ENCODE measurements around the gene GORASP1.
A peak's percentile ranks its signal among the peaks of the same experiment; 100 is the strongest.

The GORASP1 gene

DNA sequence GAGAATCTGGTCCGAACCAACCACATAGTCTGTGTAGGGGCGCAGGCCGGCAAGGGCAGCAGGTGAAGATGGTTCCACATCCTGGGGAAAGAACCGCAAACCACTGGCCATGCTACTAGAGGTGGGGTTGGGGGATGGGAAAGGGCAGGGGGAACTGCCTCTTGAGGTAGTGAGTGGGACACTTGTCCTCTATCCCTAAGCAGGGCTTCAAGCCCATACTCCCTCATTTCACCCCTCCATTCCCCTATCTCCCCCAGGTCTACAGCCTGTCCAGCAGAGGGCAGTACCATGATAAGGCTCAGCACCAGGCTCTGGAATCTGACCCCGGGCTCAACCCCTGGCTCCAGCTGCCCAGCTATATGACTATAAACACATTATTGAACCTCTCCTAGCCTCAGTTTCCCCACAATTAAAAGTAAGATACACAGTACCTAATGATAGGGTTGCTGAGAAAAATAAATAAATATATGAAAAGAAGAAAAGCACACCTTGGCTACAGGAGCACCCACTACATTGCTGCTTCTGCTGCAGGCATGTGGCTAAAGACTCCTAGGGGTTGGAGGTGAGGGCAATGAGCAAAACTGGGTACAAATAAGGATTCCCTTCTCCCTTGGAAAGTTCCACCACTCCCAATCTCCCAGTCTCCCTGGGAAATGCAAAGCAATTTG lies 6.3 kb downstream of the GORASP1 start:
- intact Hi-C loops (cut with DNase I; ENCODE audit: low total_unique reads): no loop called here
- no peaks in the 10 kb centered on the region for H3K9me3 ChIP-seq
- peaks cover 0 to 47% (median 32%) of the 10 kb centered on the region in 4 donors for H3K4me1 ChIP-seq
- H3K27me3 ChIP-seq: no peaks in the 10 kb centered on the region
- DNase-seq: no peak
- TF ChIP-seq, protein P1, sequence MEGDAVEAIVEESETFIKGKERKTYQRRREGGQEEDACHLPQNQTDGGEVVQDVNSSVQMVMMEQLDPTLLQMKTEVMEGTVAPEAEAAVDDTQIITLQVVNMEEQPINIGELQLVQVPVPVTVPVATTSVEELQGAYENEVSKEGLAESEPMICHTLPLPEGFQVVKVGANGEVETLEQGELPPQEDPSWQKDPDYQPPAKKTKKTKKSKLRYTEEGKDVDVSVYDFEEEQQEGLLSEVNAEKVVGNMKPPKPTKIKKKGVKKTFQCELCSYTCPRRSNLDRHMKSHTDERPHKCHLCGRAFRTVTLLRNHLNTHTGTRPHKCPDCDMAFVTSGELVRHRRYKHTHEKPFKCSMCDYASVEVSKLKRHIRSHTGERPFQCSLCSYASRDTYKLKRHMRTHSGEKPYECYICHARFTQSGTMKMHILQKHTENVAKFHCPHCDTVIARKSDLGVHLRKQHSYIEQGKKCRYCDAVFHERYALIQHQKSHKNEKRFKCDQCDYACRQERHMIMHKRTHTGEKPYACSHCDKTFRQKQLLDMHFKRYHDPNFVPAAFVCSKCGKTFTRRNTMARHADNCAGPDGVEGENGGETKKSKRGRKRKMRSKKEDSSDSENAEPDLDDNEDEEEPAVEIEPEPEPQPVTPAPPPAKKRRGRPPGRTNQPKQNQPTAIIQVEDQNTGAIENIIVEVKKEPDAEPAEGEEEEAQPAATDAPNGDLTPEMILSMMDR (IDR thresholded peaks at IDR 0.05): peak; percentile 40 to 47
- no peak overlapping the region for H3K27ac ChIP-seq
- H3K36me3 ChIP-seq: peaks cover 35 to 55% (median 46%) of the 10 kb centered on the region in 3 donors
- no peak overlapping the region for H3K4me3 ChIP-seq

DNA sequence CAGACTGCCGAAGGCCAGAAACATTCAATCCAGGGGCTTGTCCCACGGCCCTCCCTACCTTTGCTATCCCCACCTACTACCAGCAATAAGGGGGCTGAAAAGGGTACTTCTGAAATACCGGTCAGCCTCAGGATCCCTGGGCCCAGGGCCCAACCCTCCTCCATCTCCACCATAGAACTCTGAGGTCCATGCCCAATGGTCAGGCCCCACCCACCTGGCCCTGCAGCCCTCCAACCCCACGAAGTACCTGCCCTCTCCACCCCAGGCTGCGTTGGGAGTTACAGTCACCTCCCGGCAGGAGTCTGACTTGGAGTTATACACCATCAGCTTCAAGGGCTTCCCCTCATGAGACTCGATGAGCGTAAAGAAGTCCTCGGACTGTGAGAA lies 6.9 kb downstream of the GORASP1 start:
- H3K4me3 ChIP-seq: no peak overlapping the region
- no peaks in the 10 kb centered on the region for H3K27me3 ChIP-seq
- TF ChIP-seq, protein P1 (IDR thresholded peaks at IDR 0.05): no peak
- H3K9me3 ChIP-seq: no peaks in the 10 kb centered on the region
- peaks cover 0 to 40% (median 26%) of the 10 kb centered on the region in 4 donors for H3K4me1 ChIP-seq
- H3K27ac ChIP-seq: no peak overlapping the region
- intact Hi-C loops (cut with DNase I; ENCODE audit: low total_unique reads): no loop called here
- peaks cover 41 to 61% (median 46%) of the 10 kb centered on the region in 3 donors for H3K36me3 ChIP-seq
- no peak for DNase-seq

DNA sequence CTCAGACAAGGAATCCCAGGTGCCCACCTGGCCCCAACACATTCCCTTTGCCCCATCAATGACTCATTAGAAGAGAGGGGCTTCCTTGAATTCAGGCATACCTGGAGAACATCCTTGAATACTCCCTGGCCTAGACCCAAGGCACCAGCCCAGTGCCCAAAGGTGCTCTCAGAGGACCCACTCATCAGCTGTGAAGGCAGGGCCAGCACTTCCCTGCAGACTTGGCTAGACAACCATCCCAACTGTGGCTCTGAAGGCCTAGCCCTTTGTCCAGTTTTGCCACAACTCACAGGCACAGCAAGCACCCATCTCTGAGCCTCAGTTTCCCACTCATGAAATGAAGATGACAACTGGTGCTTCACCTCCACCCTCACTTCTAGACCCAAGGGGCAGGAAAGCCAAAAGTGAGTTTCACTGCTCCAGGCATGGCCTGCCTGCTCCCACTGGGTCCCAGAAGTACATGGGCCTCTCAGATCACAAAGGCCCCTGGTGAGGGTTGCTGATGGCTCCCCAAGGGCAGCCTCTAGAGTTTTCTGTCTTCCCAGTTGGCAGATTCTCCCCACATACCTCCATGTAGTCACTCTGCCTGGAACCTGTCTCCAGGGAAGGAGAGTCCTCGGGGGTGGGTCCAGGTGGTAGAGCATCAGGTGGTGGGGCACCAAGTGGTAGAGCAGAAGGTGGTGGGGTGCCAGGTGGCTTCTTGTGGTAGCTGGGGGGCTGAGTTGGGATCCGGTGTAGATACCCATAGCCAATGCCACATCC lies 7.5 kb downstream of the GORASP1 start:
- H3K27ac ChIP-seq: no peak overlapping the region

DNA sequence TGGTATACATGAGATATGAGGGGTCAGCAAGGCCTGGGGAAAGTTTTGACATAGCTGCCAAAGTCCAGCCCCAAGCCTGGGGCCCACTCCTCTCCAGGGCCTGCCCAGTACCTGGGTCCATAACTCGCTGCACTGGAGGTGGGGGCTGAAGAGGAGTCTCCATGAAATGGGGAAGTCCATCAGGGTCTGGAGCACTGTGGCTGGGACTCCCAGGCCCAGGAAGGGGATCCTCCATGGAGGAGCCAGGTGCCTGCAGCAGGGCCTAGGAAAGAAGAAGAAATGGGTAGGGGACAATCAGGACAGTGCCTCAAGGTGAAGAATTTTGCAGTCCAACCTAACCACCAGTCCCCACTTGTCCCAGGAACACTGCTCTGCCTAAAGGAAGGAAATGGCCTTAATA lies 8.2 kb downstream of the GORASP1 start:
- intact Hi-C loops (cut with DNase I; ENCODE audit: low total_unique reads): no loop called here
- Histone ChIP-seq H3K27me3 (no peaks in the 10 kb centered on the region), H3K36me3 (peaks cover 54 to 73% (median 58%) of the 10 kb centered on the region in 3 donors), H3K4me1 (peaks cover 0 to 28% (median 16%) of the 10 kb centered on the region in 4 donors), H3K9me3 (no peaks in the 10 kb centered on the region), H3K27ac (no peak overlapping the region), H3K4me3 (no peak overlapping the region)
- no peak for DNase-seq
- TF ChIP-seq, protein P1 (IDR thresholded peaks at IDR 0.05): no peak

More for the DNA sequence above, 7.5 kb downstream of the GORASP1 start:
- TF ChIP-seq, protein P1 (IDR thresholded peaks at IDR 0.05): no peak
- H3K27me3 ChIP-seq: no peaks in the 10 kb centered on the region
- H3K9me3 ChIP-seq: no peaks in the 10 kb centered on the region
- peaks cover 0 to 35% (median 20%) of the 10 kb centered on the region in 4 donors for H3K4me1 ChIP-seq
- intact Hi-C loops (cut with DNase I; ENCODE audit: low total_unique reads): no loop called here
- no peak for DNase-seq
- H3K36me3 ChIP-seq: peaks cover 47 to 66% (median 51%) of the 10 kb centered on the region in 3 donors
- no peak overlapping the region for H3K4me3 ChIP-seq

DNA sequence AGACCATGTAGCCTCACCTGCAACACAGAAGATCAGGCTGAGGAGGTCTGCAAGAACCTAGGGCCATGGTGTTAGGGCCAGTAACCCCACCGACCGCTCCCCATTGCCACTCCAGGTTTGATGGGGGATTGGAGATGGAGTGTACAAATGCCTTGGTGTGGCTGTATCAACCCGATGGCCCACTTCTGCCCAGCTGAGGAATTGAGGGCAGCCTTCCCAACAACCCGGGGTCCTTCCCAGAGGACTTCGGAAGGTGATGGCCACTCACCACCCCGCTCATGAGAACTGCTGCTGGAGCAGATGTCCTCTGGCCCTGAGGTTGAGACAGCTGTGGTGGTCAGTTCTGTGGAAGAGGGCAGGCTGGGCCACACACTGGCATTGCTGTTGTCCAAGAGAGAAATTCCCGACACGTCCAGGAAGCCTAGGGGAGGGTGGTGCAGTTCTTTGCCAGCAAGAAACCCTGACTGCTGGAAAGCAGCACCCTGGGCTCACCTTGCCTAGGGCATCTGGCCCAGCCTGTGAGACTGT lies 8.9 kb downstream of the GORASP1 start:
- H3K9me3 ChIP-seq: no peaks in the 10 kb centered on the region
- H3K36me3 ChIP-seq: peaks cover 55 to 80% (median 65%) of the 10 kb centered on the region in 3 donors
- TF ChIP-seq, protein P1 (IDR thresholded peaks at IDR 0.05): no peak
- no peak for DNase-seq
- H3K4me1 ChIP-seq: peaks cover 0 to 21% (median 9%) of the 10 kb centered on the region in 4 donors
- no peak overlapping the region for H3K27ac ChIP-seq
- intact Hi-C loops (cut with DNase I; ENCODE audit: low total_unique reads): no loop called here
- no peaks in the 10 kb centered on the region for H3K27me3 ChIP-seq
- H3K4me3 ChIP-seq: no peak overlapping the region
